Measurements from ENCODE around the gene STIP1. TPM values are rescaled to one million over a fixed set of nuclear protein-coding genes. Genes with fewer than 3 reads are reported as not detected.

The STIP1 gene
- total RNA-seq, 1 experiment from 2014 or later, result 338 TPM

- no peak for TF ChIP-seq CTCF (conservative IDR thresholded peaks at IDR 0.05)
- peak overlapping the region in 1 of 2 experiments; percentile 91; a peak in 2 of 5 replicates for H3K4me3 Mint-ChIP-seq
- no peak overlapping the region for H3K23ac ChIP-seq (ENCODE audit: insufficient read length, low read depth, low read length)
- no peak overlapping the region for H2AFZ ChIP-seq (ENCODE audit: low read length)
- H3K9me3 ChIP-seq (ENCODE audit: control insufficient read depth, low read depth, low read length), result no peaks in the 10 kb centered on the region
- no peaks in the 10 kb centered on the region for H3K4me1 ChIP-seq (ENCODE audit: insufficient read depth, low read length)
- no peak overlapping the region for H2BK15ac ChIP-seq (ENCODE audit: low read depth, low read length)
- no peak overlapping the region for H3K27ac ChIP-seq (ENCODE audit: insufficient read length, low read depth, low read length)
- no peaks in the 10 kb centered on the region for H3K9me3 Mint-ChIP-seq
- no peaks in the 10 kb centered on the region for H4K20me1 ChIP-seq (ENCODE audit: control insufficient read depth, insufficient read depth, insufficient read length)
- WGBS (ENCODE audit: extremely low coverage, insufficient read length, low lambda C conversion rate), result no CpG with 5 or more reads among the region's 17 CpGs
- peaks cover 15% of the 10 kb centered on the region for H3K23me2 ChIP-seq (ENCODE audit: insufficient read length, low read depth, low read length, poor library complexity, severe bottlenecking)
- no peaks in the 10 kb centered on the region for H3K27me3 ChIP-seq (ENCODE audit: insufficient read depth, low read length)
- H2AK5ac ChIP-seq (ENCODE audit: insufficient read length, low read length), result no peak overlapping the region
- H4K91ac ChIP-seq (ENCODE audit: insufficient read length, low read depth, low read length), result no peak overlapping the region
- H3K18ac ChIP-seq (ENCODE audit: insufficient read length, low read depth, low read length), result no peak overlapping the region
- H2BK120ac ChIP-seq (ENCODE audit: low read depth, low read length, poor library complexity, severe bottlenecking), result no peak overlapping the region
- H3K4me2 ChIP-seq (ENCODE audit: insufficient read depth, insufficient read length, low read length), result no peak overlapping the region
- no peak overlapping the region for H2BK20ac ChIP-seq (ENCODE audit: low read depth, low read length, poor library complexity, severe bottlenecking)
- H3K27me3 Mint-ChIP-seq (ENCODE audit: low read depth), result no peaks in the 10 kb centered on the region
- no peak overlapping the region for H2BK5ac ChIP-seq (ENCODE audit: insufficient read length, low read length)
- no peak overlapping the region; the same call in 1 of the 2 replicates for H3K14ac ChIP-seq (ENCODE audit: insufficient read depth, low read length)
- H4K5ac ChIP-seq (ENCODE audit: insufficient read length, low read depth, low read length), result no peak overlapping the region
- no peak overlapping the region for H3T11ph ChIP-seq (ENCODE audit: low read length)
- H3K36me3 Mint-ChIP-seq (ENCODE audit: insufficient read depth in 1 of 3, low read depth in 3 of 3), result peaks cover 0 to 16% (median 14%) of the 10 kb centered on the region in 3 experiments; a peak in 4 of 7 replicates
- H3K4ac ChIP-seq (ENCODE audit: low read depth, low read length), result no peak overlapping the region
- no peak for DNase-seq
- no peak overlapping the region for H3K9ac ChIP-seq (ENCODE audit: extremely low read depth, insufficient read length, low read length)
- no peak overlapping the region for H2BK12ac ChIP-seq (ENCODE audit: insufficient read length, low read depth, low read length)
- H3K79me1 ChIP-seq (ENCODE audit: insufficient read depth, low read depth, low read length, poor library complexity, severe bottlenecking), result no peaks in the 10 kb centered on the region
- no peak overlapping the region for H4K8ac ChIP-seq (replicated peaks; ENCODE audit: insufficient read length, low read depth, low read length)
- peaks cover 15 to 17% of the 10 kb centered on the region in 2 experiments for H3K4me1 Mint-ChIP-seq
- H3K56ac ChIP-seq (ENCODE audit: insufficient read length, low read depth, low read length), result no peak overlapping the region
- no peaks in the 10 kb centered on the region for H3K79me2 ChIP-seq (ENCODE audit: insufficient read depth, low read length)
- H3K27ac Mint-ChIP-seq, result peak overlapping the region in 1 of 3 experiments; percentile 42; a peak in 1 of 7 replicates
Observed at GRCh38 chr11:64224151-64224890, 38.4 kb downstream of the STIP1 start.

Data from H9 (cell line).